Brain microvascular endothelial cell (primary cell): ENCODE measurements around the gene PRKAR1B.
A peak's percentile ranks its signal among the peaks of the same experiment; 100 is the strongest.

Experiments used
- DNase-seq: peaks from one replicate; pipeline ENCODE4 v3.0.0-alpha.2; 2020
- H3K27ac ChIP-seq: fragments of 250-450 bp; sonication (Bioruptor Pico); 2 replicates; pipeline ENCODE4 v1.5.1; 2020; ENCODE audit warnings: mild to moderate bottlenecking, moderate library complexity
- H3K27me3 ChIP-seq: fragments of 250-450 bp; sonication (Bioruptor Pico); replicated peaks from 2 replicates; pipeline ENCODE4 v1.5.1; 2020; ENCODE audit warnings: mild to moderate bottlenecking
- H3K36me3 ChIP-seq: fragments of 250-450 bp; sonication (Bioruptor Pico); replicated peaks from 2 replicates; pipeline ENCODE4 v1.5.1; 2020; ENCODE audit warnings: mild to moderate bottlenecking
- H3K4me3 ChIP-seq: 2 replicates; pipeline ENCODE4 v1.5.1; 2011; ENCODE audit warnings: low read depth, mild to moderate bottlenecking, control low read depth, low read length, moderate library complexity
- in situ Hi-C: cut with HindIII; loops from 2 replicates; pipeline ENCODE4 v1.10.0; 2017; ENCODE audit warnings: low sequenced_read_pairs, low pct_ligation_motif_present
- TF ChIP-seq, protein P1 (sequence below): IDR thresholded peaks from 2 replicates; pipeline ENCODE4 v1.5.1; 2011; ENCODE audit warnings: low read depth, mild to moderate bottlenecking, moderate library complexity, low read length, control low read depth, inconsistent platforms; ENCODE audit errors: missing control alignments

The PRKAR1B gene

GRCh38 chr7:608361-608760 lies 118.7 kb downstream of the PRKAR1B start:
- no peak for DNase-seq
- no peaks in the 10 kb centered on the region for H3K27me3 ChIP-seq
- no peaks in the 10 kb centered on the region for H3K36me3 ChIP-seq
- H3K27ac ChIP-seq = no peak overlapping the region
- TF ChIP-seq, protein P1, sequence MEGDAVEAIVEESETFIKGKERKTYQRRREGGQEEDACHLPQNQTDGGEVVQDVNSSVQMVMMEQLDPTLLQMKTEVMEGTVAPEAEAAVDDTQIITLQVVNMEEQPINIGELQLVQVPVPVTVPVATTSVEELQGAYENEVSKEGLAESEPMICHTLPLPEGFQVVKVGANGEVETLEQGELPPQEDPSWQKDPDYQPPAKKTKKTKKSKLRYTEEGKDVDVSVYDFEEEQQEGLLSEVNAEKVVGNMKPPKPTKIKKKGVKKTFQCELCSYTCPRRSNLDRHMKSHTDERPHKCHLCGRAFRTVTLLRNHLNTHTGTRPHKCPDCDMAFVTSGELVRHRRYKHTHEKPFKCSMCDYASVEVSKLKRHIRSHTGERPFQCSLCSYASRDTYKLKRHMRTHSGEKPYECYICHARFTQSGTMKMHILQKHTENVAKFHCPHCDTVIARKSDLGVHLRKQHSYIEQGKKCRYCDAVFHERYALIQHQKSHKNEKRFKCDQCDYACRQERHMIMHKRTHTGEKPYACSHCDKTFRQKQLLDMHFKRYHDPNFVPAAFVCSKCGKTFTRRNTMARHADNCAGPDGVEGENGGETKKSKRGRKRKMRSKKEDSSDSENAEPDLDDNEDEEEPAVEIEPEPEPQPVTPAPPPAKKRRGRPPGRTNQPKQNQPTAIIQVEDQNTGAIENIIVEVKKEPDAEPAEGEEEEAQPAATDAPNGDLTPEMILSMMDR = no peak
- in situ Hi-C loops = no loop called here
- H3K4me3 ChIP-seq = no peak overlapping the region

DNA sequence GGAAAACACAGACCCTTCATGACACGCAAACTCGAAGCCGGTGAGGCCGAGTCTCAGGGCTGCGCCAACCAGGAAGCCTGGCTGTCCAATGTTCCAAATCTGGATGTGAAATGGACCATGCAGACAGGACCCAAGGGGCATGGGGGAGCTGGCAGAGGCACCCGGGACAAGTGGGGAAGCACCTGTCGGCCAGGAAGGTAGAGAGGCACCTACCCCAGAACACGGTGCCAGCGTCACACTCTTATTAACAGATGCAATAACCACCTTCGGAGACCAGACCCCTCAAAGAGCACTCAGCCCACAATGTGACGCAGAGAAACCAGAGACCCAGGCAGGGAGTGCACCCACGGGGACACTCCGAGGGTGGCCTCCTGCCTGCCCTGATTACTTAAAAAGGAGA lies 119.1 kb downstream of the PRKAR1B start:
- no peak for DNase-seq
- Histone ChIP-seq H3K27me3 (no peaks in the 10 kb centered on the region), H3K4me3 (no peak overlapping the region), H3K36me3 (no peaks in the 10 kb centered on the region), H3K27ac (no peak overlapping the region)
- in situ Hi-C loops = no loop called here
- TF ChIP-seq, protein P1 = no peak

DNA sequence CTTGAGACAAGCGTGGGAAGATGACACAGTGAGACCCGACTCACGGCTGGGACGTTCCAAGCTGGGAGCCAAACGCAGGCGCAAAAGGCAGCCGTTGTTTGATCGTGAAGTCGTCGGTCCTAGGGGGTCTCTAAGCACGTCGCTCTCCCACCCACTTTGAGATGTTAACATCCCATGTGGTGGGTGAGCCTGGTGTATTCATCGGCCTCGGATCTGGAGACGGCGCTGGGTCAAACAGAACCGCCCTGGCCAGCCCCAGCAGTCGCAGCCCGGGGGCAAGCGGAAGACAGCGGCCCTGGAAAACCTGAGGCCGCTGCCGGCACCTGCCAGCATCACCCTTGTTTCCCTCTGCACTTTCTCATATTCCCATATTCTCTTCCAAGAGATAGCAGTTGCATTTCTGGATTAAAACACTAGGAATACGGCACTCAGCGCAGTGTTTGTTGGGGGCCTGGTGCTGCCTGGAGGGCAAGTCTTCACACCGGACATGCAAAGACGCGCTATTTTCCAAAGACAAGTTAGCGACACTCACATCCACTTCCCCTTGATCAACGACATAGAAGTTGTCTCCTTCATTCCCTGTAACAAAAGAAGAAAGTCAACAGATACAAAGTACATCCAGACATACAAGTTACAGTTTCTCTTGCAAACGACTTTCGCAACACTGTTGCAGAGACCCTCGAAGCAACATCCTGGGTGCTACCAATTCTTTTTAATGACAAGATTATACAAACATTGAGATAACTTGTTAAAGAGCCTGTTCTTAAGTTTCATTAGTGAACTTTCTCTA lies 121.2 kb downstream of the PRKAR1B start:
- Histone ChIP-seq H3K36me3 (no peaks in the 10 kb centered on the region), H3K27ac (no peak overlapping the region), H3K4me3 (no peak overlapping the region), H3K27me3 (no peaks in the 10 kb centered on the region)
- TF ChIP-seq, protein P1 = no peak
- no peak for DNase-seq
- in situ Hi-C loops = no loop called here

DNA sequence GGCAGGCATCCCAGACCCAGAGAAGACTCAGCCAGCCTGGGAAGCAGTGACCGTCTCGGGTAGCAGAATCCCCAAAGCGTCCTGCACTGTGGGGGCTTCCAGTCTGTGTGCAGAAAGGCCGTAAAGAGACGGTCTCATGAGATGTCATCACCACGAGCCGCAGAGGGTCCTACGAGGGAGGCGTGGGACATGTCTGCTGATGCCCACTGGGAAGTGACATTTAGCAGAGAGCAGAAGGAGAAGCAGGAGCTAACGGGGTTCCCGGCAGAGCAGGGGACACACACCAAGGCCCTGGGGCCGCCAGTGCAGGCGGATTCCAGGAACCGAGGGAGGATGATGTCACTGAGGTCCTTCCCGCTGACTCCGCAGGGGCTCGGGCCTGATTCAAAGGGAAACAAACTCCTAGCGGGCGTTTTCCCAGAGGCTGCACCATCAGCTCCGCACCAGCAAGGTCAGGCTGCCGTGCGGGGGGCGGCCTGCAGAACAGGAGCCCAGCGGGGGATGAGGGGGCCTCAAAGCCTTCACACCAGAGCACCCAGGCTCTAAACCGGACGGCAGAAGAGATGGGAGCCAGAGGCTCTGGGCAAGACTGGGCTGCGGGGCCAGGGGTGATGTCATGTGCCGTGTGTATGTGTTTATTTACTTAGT lies 122.1 kb downstream of the PRKAR1B start:
- H3K4me3 ChIP-seq = peak overlapping the region; percentile 5
- H3K27me3 ChIP-seq = no peaks in the 10 kb centered on the region
- in situ Hi-C loops = no loop called here
- peak; percentile 28 for DNase-seq
- no peaks in the 10 kb centered on the region for H3K36me3 ChIP-seq
- peak overlapping the region; percentile 72 for H3K27ac ChIP-seq
- TF ChIP-seq, protein P1 = peak; percentile 1

DNA sequence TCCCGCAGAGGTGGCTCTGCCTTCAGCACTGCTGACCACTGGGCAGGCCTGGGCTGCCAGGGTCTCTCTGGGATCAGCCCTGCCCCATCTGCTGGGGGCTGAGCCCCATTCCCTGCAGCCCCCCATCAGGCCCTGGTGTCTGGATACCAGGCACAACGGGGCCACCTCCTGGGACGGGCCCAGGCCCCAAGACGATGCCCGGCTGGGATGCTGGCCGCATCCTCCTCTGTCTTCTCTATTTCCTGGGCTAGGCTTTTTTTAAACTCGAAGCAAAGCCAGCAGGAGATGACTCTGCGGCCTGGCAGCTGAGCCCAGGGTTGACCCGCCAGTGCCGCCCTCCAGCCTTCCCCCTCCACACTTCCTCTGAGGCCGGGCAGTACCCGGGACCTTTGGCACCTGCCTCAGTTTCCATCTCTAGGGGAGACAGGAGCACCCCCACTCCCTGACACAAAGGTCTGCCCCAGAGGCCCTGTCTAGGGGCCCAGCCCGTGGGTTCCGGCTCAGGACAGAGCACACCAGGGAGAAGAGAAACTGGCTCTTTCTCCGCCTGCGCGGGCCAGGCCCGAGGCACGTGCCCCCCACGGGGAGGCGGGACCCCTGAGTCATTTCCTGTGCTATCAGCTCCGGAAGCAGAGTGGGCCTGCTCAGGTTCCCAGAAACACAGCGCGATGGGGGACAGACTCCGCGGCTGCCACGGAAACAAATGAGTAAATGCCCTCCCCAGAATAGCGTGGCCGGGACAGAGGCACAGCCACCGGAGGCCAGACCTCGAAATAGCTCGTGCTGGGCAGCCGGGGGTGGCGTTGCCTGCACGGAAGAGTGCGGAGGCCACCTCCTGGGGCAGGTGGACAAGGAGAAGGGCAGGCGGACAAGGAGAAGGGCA lies 122.8 kb downstream of the PRKAR1B start:
- no peaks in the 10 kb centered on the region for H3K36me3 ChIP-seq
- in situ Hi-C loops = no loop called here
- peak overlapping the region; percentile 72 for H3K27ac ChIP-seq
- DNase-seq = peak; percentile 92
- TF ChIP-seq, protein P1 = no peak
- peak overlapping the region; percentile 12 for H3K4me3 ChIP-seq
- H3K27me3 ChIP-seq = no peaks in the 10 kb centered on the region
